DOHH2 (cell line): ENCODE data around the gene GJC2.

Experiments
- H3F3A ChIP-seq: fragments of 200-600 bp; sonication (generic), shearing (Covaris generic); 2 replicates; pipeline ENCODE4 v1.6.0; 2016; ENCODE audit warnings: antibody characterized with exemption, mild to moderate bottlenecking; ENCODE audit not compliant: control insufficient read depth, insufficient read depth
- H3K27ac ChIP-seq: fragments of 200-600 bp; sonication (generic); 2 replicates; pipeline ENCODE4 v1.5.1; 2014; ENCODE audit warnings: low read depth, mild to moderate bottlenecking, low read length, moderate library complexity
- H3K27me3 ChIP-seq: fragments of 200-600 bp; sonication (generic); 2 replicates; pipeline ENCODE4 v1.6.1; 2014; ENCODE audit warnings: mild to moderate bottlenecking, low read length, mixed read lengths; ENCODE audit not compliant: control insufficient read depth
- H3K36me3 ChIP-seq: fragments of 200-600 bp; sonication (generic); 2 replicates; pipeline ENCODE4 v1.6.1; 2014; ENCODE audit warnings: mild to moderate bottlenecking, low read length, moderate library complexity, mixed read lengths; ENCODE audit not compliant: control insufficient read depth
- H3K4me1 ChIP-seq: fragments of 200-600 bp; sonication (generic); 2 replicates; pipeline ENCODE4 v1.6.1; 2014; ENCODE audit warnings: mild to moderate bottlenecking, low read length, mixed read lengths; ENCODE audit not compliant: control insufficient read depth
- H3K4me2 ChIP-seq: fragments of 200-600 bp; sonication (generic); 2 replicates; pipeline ENCODE4 v1.6.0; 2014; ENCODE audit warnings: mild to moderate bottlenecking, low read length, moderate library complexity
- H3K4me3 ChIP-seq: fragments of 200-600 bp; sonication (generic); 2 replicates; pipeline ENCODE4 v1.5.1; 2014; ENCODE audit warnings: mild to moderate bottlenecking, low read length, mixed read lengths
- H3K79me2 ChIP-seq: fragments of 200-600 bp; sonication (generic); 2 replicates; pipeline ENCODE4 v1.6.1; 2014; ENCODE audit warnings: mild to moderate bottlenecking, low read length, mixed read lengths; ENCODE audit not compliant: control insufficient read depth
- H3K9me2 ChIP-seq: fragments of 200-600 bp; sonication (generic); replicated peaks from 2 replicates; pipeline ENCODE4 v1.6.1; 2014; ENCODE audit warnings: mild to moderate bottlenecking, low read length, mixed read lengths; ENCODE audit not compliant: control insufficient read depth
- H3K9me3 ChIP-seq: fragments of 200-600 bp; sonication (generic); 2 replicates; pipeline ENCODE4 v1.6.1; 2014; ENCODE audit warnings: antibody characterized with exemption, low read length, mixed read lengths; ENCODE audit not compliant: control insufficient read depth, insufficient read depth
- H4K20me1 ChIP-seq: fragments of 200-600 bp; sonication (generic); 2 replicates; pipeline ENCODE4 v1.6.0; 2014; ENCODE audit warnings: low read depth, mild to moderate bottlenecking, antibody characterized with exemption, low read length, moderate library complexity; ENCODE audit not compliant: control insufficient read depth, insufficient read depth
- EZH2phosphoT487 ChIP-seq: fragments of 200-600 bp; sonication (generic); IDR thresholded peaks from 2 replicates; pipeline ENCODE4 v1.6.1; 2017; ENCODE audit warnings: borderline replicate concordance, mild to moderate bottlenecking, antibody characterized with exemption, low read length, moderate library complexity, mixed read lengths
- TF ChIP-seq, protein P1 (sequence below): fragments of 200-600 bp; sonication (generic); IDR thresholded peaks from one replicate; pipeline ENCODE4 v1.5.1; 2014; ENCODE audit warnings: antibody characterized with exemption, mild to moderate bottlenecking, low read depth, low read length; ENCODE audit not compliant: poor library complexity, severe bottlenecking

Gene GJC2

DNA sequence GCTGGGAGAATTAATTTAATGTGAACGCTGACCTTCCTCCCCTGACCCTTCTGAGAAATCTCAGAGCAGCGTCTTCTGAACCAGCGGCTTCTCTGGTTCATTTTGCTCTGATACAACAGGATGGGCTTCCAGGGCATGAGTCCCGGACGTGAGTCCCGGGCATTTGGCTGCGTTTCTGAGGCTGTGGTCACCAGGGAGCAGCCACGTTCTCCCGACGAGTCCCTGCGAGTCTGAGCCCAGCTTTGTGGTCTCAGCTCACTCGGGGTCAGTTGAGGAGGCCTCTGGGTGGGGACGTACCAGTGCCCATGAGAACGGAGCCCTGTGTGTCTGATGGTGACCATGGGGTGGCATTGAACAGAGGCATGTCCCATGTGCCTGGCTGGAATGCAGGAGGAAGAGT is 40.5 kb downstream of the GJC2 start:
- H3K4me1 ChIP-seq, result no peaks in the 10 kb centered on the region
- no peaks in the 10 kb centered on the region for H3K9me3 ChIP-seq
- H3K4me3 ChIP-seq, result no peak overlapping the region
- H3K27me3 ChIP-seq, result no peaks in the 10 kb centered on the region
- no peaks in the 10 kb centered on the region for H4K20me1 ChIP-seq
- H3F3A ChIP-seq, result no peaks in the 10 kb centered on the region
- TF ChIP-seq, protein P1, sequence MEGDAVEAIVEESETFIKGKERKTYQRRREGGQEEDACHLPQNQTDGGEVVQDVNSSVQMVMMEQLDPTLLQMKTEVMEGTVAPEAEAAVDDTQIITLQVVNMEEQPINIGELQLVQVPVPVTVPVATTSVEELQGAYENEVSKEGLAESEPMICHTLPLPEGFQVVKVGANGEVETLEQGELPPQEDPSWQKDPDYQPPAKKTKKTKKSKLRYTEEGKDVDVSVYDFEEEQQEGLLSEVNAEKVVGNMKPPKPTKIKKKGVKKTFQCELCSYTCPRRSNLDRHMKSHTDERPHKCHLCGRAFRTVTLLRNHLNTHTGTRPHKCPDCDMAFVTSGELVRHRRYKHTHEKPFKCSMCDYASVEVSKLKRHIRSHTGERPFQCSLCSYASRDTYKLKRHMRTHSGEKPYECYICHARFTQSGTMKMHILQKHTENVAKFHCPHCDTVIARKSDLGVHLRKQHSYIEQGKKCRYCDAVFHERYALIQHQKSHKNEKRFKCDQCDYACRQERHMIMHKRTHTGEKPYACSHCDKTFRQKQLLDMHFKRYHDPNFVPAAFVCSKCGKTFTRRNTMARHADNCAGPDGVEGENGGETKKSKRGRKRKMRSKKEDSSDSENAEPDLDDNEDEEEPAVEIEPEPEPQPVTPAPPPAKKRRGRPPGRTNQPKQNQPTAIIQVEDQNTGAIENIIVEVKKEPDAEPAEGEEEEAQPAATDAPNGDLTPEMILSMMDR, result no peak
- TF ChIP-seq EZH2phosphoT487, result no peak
- H3K79me2 ChIP-seq, result no peaks in the 10 kb centered on the region
- H3K4me2 ChIP-seq, result no peak overlapping the region
- H3K9me2 ChIP-seq, result no peaks in the 10 kb centered on the region
- no peaks in the 10 kb centered on the region for H3K36me3 ChIP-seq
- no peak overlapping the region for H3K27ac ChIP-seq

DNA sequence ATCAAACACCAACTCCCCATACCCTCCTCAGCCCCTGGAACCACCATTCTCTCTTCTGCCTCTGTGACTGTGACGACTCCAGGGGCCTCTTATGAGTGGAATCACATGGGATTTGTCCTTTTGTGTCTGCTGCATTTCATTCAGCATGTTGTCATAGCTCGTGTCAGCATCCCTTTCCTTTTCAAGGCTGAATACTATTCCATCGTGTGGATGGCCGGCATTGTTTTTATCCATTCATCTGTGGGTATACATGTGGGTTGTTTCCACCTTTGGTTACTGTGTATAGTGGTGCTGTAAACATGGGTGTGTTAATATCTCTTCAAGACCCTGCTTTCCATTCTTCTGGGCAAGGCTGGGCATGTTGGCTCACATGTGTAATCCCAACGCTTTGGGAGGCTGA is 41.0 kb downstream of the GJC2 start:
- Histone ChIP-seq H3K27ac (no peak overlapping the region), H3K4me1 (no peaks in the 10 kb centered on the region), H3K4me2 (no peak overlapping the region), H3F3A (no peaks in the 10 kb centered on the region), H3K9me3 (no peaks in the 10 kb centered on the region), H4K20me1 (no peaks in the 10 kb centered on the region), H3K79me2 (no peaks in the 10 kb centered on the region), H3K9me2 (no peaks in the 10 kb centered on the region), H3K27me3 (no peaks in the 10 kb centered on the region), H3K36me3 (no peaks in the 10 kb centered on the region), H3K4me3 (no peak overlapping the region)
- no peak for TF ChIP-seq EZH2phosphoT487
- TF ChIP-seq, protein P1, result no peak

DNA sequence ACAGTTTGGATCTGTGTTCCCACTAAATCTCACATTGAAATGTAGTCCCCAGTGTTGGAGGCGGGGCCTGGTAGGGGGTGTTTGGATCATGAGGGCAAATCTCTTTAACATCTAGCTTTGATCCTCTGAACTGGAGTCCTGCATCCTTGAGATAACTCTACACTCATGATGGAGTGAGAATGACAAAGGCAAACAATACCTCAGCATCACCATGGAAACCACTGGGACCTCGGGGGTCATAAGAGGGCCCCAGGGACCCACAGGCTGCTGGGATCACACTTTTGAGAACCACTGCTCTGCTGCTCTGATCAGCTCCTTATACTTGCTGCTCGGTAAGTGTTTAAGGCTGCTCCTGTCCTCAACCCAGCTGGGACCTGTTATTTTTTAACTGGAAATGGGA is 44.7 kb downstream of the GJC2 start:
- no peaks in the 10 kb centered on the region for H3K4me1 ChIP-seq
- TF ChIP-seq, protein P1, result no peak
- TF ChIP-seq EZH2phosphoT487, result no peak
- no peaks in the 10 kb centered on the region for H3F3A ChIP-seq
- H3K9me3 ChIP-seq, result peaks cover 9% of the 10 kb centered on the region; the same call in 1 of the 2 replicates
- no peaks in the 10 kb centered on the region for H4K20me1 ChIP-seq
- H3K79me2 ChIP-seq, result no peaks in the 10 kb centered on the region
- H3K4me2 ChIP-seq, result no peak overlapping the region
- no peak overlapping the region for H3K27ac ChIP-seq
- no peaks in the 10 kb centered on the region for H3K36me3 ChIP-seq
- no peaks in the 10 kb centered on the region for H3K9me2 ChIP-seq
- H3K27me3 ChIP-seq, result no peaks in the 10 kb centered on the region
- no peak overlapping the region for H3K4me3 ChIP-seq
